ENCODE results near the gene TPP1.

Gene TPP1

GRCh38 chr11:6630632-6631291 lies 11.5 kb upstream of the TPP1 start:
- Histone ChIP-seq H2AFZ (ENCODE audit: low read length) (no peak overlapping the region), H3K9me3 (ENCODE audit: insufficient read depth, low read depth, low read length) (no peaks in the 10 kb centered on the region), H3K36me3 (ENCODE audit: insufficient read depth, low read length) (no peaks in the 10 kb centered on the region)

DNA sequence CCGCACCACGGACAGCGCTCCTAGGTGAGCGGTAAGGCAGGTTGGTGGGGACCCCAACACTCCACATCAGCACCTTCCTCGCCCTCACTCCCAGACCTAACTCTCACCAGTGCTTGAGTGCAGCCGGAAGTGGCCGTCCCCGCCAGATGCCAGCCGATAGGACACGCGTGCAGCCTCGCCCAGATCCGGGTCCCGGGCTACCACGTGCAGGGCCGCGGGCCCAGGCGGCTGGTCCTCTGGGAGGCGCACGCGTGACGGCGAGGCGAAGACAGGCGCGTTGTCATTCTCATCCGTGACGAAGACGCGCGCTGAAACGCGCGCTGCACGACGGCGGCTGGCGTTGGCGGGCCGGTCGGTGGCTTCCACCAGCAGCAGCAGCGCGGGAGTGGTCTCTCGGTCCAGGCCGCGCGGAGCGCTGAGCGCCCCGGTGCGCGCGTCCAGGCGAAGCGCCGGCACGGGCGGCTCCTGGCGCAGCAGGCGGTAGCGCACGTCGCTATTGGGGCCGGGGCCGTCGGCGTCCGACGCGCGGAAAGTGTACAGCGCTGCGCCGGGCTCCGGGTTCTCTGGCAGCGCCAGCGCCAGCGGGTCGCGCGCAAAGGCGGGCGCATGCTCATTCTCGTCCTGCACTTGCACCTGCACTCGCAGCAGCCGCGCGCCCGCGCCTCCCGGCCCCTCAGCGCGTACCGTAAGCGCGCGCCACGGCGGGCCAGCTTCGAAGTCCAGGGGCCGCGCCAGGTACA lies 10.8 kb upstream of the TPP1 start:
- no peaks in the 10 kb centered on the region for H3K36me3 ChIP-seq (ENCODE audit: insufficient read depth, low read length)
- H3F3A ChIP-seq (ENCODE audit: low read depth), result no peaks in the 10 kb centered on the region
- H3K79me2 ChIP-seq (ENCODE audit: insufficient read depth, low read length), result no peaks in the 10 kb centered on the region
- H4K20me1 ChIP-seq (ENCODE audit: insufficient read depth, low read length, poor library complexity, severe bottlenecking), result no peaks in the 10 kb centered on the region
- H3K9me2 ChIP-seq (replicated peaks; ENCODE audit: low read depth, low read length), result no peaks in the 10 kb centered on the region
- TF ChIP-seq EZH2phosphoT487 (IDR thresholded peaks at IDR 0.05; ENCODE audit: borderline replicate concordance), result no peak
- TF ChIP-seq, protein P1, sequence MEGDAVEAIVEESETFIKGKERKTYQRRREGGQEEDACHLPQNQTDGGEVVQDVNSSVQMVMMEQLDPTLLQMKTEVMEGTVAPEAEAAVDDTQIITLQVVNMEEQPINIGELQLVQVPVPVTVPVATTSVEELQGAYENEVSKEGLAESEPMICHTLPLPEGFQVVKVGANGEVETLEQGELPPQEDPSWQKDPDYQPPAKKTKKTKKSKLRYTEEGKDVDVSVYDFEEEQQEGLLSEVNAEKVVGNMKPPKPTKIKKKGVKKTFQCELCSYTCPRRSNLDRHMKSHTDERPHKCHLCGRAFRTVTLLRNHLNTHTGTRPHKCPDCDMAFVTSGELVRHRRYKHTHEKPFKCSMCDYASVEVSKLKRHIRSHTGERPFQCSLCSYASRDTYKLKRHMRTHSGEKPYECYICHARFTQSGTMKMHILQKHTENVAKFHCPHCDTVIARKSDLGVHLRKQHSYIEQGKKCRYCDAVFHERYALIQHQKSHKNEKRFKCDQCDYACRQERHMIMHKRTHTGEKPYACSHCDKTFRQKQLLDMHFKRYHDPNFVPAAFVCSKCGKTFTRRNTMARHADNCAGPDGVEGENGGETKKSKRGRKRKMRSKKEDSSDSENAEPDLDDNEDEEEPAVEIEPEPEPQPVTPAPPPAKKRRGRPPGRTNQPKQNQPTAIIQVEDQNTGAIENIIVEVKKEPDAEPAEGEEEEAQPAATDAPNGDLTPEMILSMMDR (conservative IDR thresholded peaks at IDR 0.05; ENCODE audit: low read length), result no peak
- no peaks in the 10 kb centered on the region for H3K9me3 ChIP-seq (ENCODE audit: insufficient read depth, low read depth, low read length)
- no peak overlapping the region for H3K4me2 ChIP-seq (ENCODE audit: low read depth, low read length, poor library complexity, severe bottlenecking)
- no peaks in the 10 kb centered on the region for H3K27me3 ChIP-seq (ENCODE audit: insufficient read depth, low read length, poor library complexity, severe bottlenecking)
- H3K4me3 ChIP-seq (ENCODE audit: low read length, poor library complexity, severe bottlenecking), result no peak overlapping the region
- H2AFZ ChIP-seq (ENCODE audit: low read length), result no peak overlapping the region
- H3K4me1 ChIP-seq (ENCODE audit: insufficient read depth, low read length, poor library complexity, severe bottlenecking), result peaks cover 5% of the 10 kb centered on the region
- no peak overlapping the region for H3K9ac ChIP-seq (ENCODE audit: low read depth, low read length, poor library complexity, severe bottlenecking)

More at GRCh38 chr11:6630632-6631291, 11.5 kb upstream of the TPP1 start:
- no peaks in the 10 kb centered on the region for H4K20me1 ChIP-seq (ENCODE audit: insufficient read depth, low read length, poor library complexity, severe bottlenecking)
- no peaks in the 10 kb centered on the region for H3K79me2 ChIP-seq (ENCODE audit: insufficient read depth, low read length)
- H3K27me3 ChIP-seq (ENCODE audit: insufficient read depth, low read length, poor library complexity, severe bottlenecking), result no peaks in the 10 kb centered on the region
- no peaks in the 10 kb centered on the region for H3K9me2 ChIP-seq (replicated peaks; ENCODE audit: low read depth, low read length)
- H3K4me1 ChIP-seq (ENCODE audit: insufficient read depth, low read length, poor library complexity, severe bottlenecking), result peaks cover 12% of the 10 kb centered on the region
- TF ChIP-seq, protein P1 (conservative IDR thresholded peaks at IDR 0.05; ENCODE audit: low read length), result no peak
- no peak for TF ChIP-seq EZH2phosphoT487 (IDR thresholded peaks at IDR 0.05; ENCODE audit: borderline replicate concordance)
- H3K4me2 ChIP-seq (ENCODE audit: low read depth, low read length, poor library complexity, severe bottlenecking), result no peak overlapping the region
- no peak overlapping the region for H3K9ac ChIP-seq (ENCODE audit: low read depth, low read length, poor library complexity, severe bottlenecking)
- H3K4me3 ChIP-seq (ENCODE audit: low read length, poor library complexity, severe bottlenecking), result no peak overlapping the region
- H3F3A ChIP-seq (ENCODE audit: low read depth), result no peaks in the 10 kb centered on the region

DNA sequence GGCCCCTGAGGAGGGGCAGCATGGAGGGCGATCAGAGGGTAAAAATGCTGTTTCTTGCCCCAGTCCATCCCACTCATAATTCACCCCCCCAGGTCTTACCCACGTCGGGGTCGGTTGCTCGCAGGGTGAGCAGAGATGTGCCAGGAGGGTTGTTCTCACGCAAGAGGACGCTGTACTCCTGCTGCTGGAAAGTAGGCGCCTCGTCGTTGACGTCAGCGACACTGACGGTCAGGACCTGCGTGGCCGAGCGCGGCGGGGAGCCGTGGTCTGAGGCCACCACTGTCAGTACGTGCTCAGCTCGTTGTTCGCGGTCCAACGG lies 10.3 kb upstream of the TPP1 start:
- Histone ChIP-seq H3K9me2 (replicated peaks; ENCODE audit: low read depth, low read length) (no peaks in the 10 kb centered on the region), H3K27me3 (ENCODE audit: insufficient read depth, low read length, poor library complexity, severe bottlenecking) (no peaks in the 10 kb centered on the region), H3K36me3 (ENCODE audit: insufficient read depth, low read length) (no peaks in the 10 kb centered on the region), H3K79me2 (ENCODE audit: insufficient read depth, low read length) (no peaks in the 10 kb centered on the region), H3K4me1 (ENCODE audit: insufficient read depth, low read length, poor library complexity, severe bottlenecking) (peaks cover 5% of the 10 kb centered on the region), H3K4me3 (ENCODE audit: low read length, poor library complexity, severe bottlenecking) (no peak overlapping the region), H3K4me2 (ENCODE audit: low read depth, low read length, poor library complexity, severe bottlenecking) (no peak overlapping the region), H3K9me3 (ENCODE audit: insufficient read depth, low read depth, low read length) (no peaks in the 10 kb centered on the region), H3F3A (ENCODE audit: low read depth) (no peaks in the 10 kb centered on the region), H3K9ac (ENCODE audit: low read depth, low read length, poor library complexity, severe bottlenecking) (no peak overlapping the region), H4K20me1 (ENCODE audit: insufficient read depth, low read length, poor library complexity, severe bottlenecking) (no peaks in the 10 kb centered on the region), H2AFZ (ENCODE audit: low read length) (no peak overlapping the region)
- no peak for TF ChIP-seq EZH2phosphoT487 (IDR thresholded peaks at IDR 0.05; ENCODE audit: borderline replicate concordance)
- TF ChIP-seq, protein P1 (conservative IDR thresholded peaks at IDR 0.05; ENCODE audit: low read length), result no peak

Data from Loucy (cell line).